Endothelial cell of umbilical vein (primary cell): Measurements from ENCODE around the gene SDHA.
"Not testable (repeated sequence)": the region's sequence is repeated elsewhere in the genome, so short reads cannot be mapped to it uniquely, and the experiment has no call there.

Experiments
- CTCF ChIP-seq, 2 donors: IDR thresholded peaks; 1 replicate in 1 of 2; 2 replicates in 1 of 2; pipeline ENCODE4 v1.5.1; 2011; ENCODE audit warnings: low read length in 2 of 2, mild to moderate bottlenecking in 2 of 2, moderate library complexity in 2 of 2, control low read depth in 1 of 2, inconsistent platforms in 1 of 2, low read depth in 1 of 2; ENCODE audit not compliant: insufficient read depth in 1 of 2; ENCODE audit errors: extremely low read depth in 1 of 2
- EZH2 ChIP-seq: IDR thresholded peaks from 2 replicates; pipeline ENCODE4 v1.6.1; 2012; ENCODE audit warnings: borderline replicate concordance, low read depth, mild to moderate bottlenecking, moderate library complexity, low read length, inconsistent platforms; ENCODE audit not compliant: severe bottlenecking
- FOS ChIP-seq: IDR thresholded peaks from 2 replicates; pipeline ENCODE4 v1.6.1; 2011; ENCODE audit warnings: mild to moderate bottlenecking, low read length, moderate library complexity, borderline replicate concordance; ENCODE audit not compliant: insufficient read depth
- GATA2 ChIP-seq: IDR thresholded peaks from 2 replicates; pipeline ENCODE4 v1.7.0; 2011; ENCODE audit warnings: low read depth, mild to moderate bottlenecking, moderate library complexity, mixed read lengths, low read length; ENCODE audit not compliant: insufficient read length, insufficient read depth
- JUN ChIP-seq: IDR thresholded peaks from 2 replicates; pipeline ENCODE4 v1.6.1; 2011; ENCODE audit warnings: borderline replicate concordance, low read depth; ENCODE audit not compliant: insufficient read length, insufficient read depth
- MAX ChIP-seq: IDR thresholded peaks from 2 replicates; pipeline ENCODE4 v1.6.1; 2011; ENCODE audit not compliant: insufficient read depth, insufficient read length
- MYC ChIP-seq: IDR thresholded peaks from one replicate; pipeline ENCODE4 v1.6.1; 2011; ENCODE audit warnings: mild to moderate bottlenecking, low read depth, low read length
- POLR2A ChIP-seq: IDR thresholded peaks from 2 replicates; pipeline ENCODE4 v1.6.1; 2012; ENCODE audit warnings: low read depth, mild to moderate bottlenecking, control low read depth, low read length
- POLR2AphosphoS5 ChIP-seq: IDR thresholded peaks from 2 replicates; pipeline ENCODE4 v1.6.1; 2012; ENCODE audit warnings: low read depth, mild to moderate bottlenecking, control low read depth, low read length, moderate library complexity; ENCODE audit not compliant: insufficient read depth

- TF ChIP-seq MAX; EZH2; MYC; CTCF (IDR thresholded peaks at IDR 0.05; ENCODE audit: extremely low read depth in 1 of 2, insufficient read depth in 1 of 2, low read depth in 1 of 2, low read length in 2 of 2); FOS; POLR2A; GATA2; POLR2AphosphoS5; JUN: not testable (repeated sequence)
Observed at GRCh38 chr5:274346-274745, 56.2 kb downstream of the SDHA start.
